Measurements from ENCODE around the gene CPED1.

DNA sequence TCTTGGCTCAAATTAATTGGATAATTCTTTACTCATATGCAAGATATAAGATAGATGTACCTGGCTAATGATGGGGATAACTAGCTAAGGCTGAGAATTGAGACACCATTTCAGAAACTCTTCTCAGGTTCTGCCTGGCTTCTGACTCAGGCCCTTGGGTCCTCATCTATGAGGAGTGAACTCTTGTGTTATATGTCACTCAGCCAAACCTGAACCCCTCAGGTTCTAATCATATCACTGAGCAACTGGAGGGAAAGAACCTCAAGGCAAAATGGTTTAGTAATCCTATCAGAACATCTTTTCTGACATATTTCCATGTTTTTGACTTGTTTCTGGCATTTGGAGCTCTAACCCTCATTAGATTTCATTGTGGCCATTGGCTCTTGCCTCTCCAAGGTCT lies 100.4 kb downstream of the CPED1 start:
- TF ChIP-seq, protein P1, sequence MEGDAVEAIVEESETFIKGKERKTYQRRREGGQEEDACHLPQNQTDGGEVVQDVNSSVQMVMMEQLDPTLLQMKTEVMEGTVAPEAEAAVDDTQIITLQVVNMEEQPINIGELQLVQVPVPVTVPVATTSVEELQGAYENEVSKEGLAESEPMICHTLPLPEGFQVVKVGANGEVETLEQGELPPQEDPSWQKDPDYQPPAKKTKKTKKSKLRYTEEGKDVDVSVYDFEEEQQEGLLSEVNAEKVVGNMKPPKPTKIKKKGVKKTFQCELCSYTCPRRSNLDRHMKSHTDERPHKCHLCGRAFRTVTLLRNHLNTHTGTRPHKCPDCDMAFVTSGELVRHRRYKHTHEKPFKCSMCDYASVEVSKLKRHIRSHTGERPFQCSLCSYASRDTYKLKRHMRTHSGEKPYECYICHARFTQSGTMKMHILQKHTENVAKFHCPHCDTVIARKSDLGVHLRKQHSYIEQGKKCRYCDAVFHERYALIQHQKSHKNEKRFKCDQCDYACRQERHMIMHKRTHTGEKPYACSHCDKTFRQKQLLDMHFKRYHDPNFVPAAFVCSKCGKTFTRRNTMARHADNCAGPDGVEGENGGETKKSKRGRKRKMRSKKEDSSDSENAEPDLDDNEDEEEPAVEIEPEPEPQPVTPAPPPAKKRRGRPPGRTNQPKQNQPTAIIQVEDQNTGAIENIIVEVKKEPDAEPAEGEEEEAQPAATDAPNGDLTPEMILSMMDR (tag by site-specific recombination; IDR thresholded peaks at IDR 0.05), result no peak
- no peak for TF ChIP-seq ZNF2 (tag by site-specific recombination; IDR thresholded peaks at IDR 0.05)
